ENCODE results near the gene CCDC197. TPM values are rescaled to one million over a fixed set of nuclear protein-coding genes. Genes with fewer than 3 reads are reported as not detected.

The CCDC197 gene
- polyA plus RNA-seq, 1 donor from 2014 or later = not detected

DNA sequence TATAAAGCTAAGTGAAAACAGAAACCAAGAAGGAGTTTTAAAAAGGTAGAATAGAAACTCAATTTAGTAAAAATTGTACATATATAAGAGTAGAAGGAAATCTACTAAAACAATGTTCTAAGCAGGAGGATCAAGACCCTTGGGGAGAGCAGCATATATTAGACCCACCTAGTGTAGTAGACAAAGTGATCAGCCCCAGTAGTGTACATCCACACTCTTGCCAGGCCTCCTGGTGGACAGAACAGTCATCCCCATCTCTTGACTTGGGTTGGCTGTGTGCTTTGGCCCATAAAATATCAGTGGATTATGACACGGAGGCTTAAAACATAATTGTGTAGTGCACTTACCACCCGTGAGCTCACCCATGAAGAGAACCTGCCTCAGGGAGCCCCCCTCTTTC, 18.1 kb downstream of the CCDC197 start:
- Histone ChIP-seq H3K9me3 (ENCODE audit: low read length) (no peaks in the 10 kb centered on the region), H3K27ac (ENCODE audit: low read length) (no peak overlapping the region), H3K9ac (ENCODE audit: low read length) (no peak overlapping the region), H3K79me2 (replicated peaks; ENCODE audit: insufficient read depth, low read length) (no peaks in the 10 kb centered on the region), H4K20me1 (ENCODE audit: insufficient read depth) (no peaks in the 10 kb centered on the region), H2AFZ (ENCODE audit: low read depth, low read length) (no peak overlapping the region), H3F3A (ENCODE audit: insufficient read depth, low read length, poor library complexity, severe bottlenecking) (no peaks in the 10 kb centered on the region), H3K4me2 (ENCODE audit: low read length) (no peak overlapping the region), H3K4me3 (ENCODE audit: low read length) (no peak overlapping the region), H3K9me2 (ENCODE audit: insufficient read depth, low read length) (no peaks in the 10 kb centered on the region), H3K36me3 (ENCODE audit: insufficient read depth, low read length) (no peaks in the 10 kb centered on the region), H3K27me3 (ENCODE audit: insufficient read depth, low read depth, low read length) (no peaks in the 10 kb centered on the region)
- TF ChIP-seq, protein P1, sequence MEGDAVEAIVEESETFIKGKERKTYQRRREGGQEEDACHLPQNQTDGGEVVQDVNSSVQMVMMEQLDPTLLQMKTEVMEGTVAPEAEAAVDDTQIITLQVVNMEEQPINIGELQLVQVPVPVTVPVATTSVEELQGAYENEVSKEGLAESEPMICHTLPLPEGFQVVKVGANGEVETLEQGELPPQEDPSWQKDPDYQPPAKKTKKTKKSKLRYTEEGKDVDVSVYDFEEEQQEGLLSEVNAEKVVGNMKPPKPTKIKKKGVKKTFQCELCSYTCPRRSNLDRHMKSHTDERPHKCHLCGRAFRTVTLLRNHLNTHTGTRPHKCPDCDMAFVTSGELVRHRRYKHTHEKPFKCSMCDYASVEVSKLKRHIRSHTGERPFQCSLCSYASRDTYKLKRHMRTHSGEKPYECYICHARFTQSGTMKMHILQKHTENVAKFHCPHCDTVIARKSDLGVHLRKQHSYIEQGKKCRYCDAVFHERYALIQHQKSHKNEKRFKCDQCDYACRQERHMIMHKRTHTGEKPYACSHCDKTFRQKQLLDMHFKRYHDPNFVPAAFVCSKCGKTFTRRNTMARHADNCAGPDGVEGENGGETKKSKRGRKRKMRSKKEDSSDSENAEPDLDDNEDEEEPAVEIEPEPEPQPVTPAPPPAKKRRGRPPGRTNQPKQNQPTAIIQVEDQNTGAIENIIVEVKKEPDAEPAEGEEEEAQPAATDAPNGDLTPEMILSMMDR (IDR thresholded peaks at IDR 0.05; ENCODE audit: poor library complexity, severe bottlenecking) = no peak
- TF ChIP-seq MXI1 (conservative IDR thresholded peaks at IDR 0.05; ENCODE audit: poor library complexity, severe bottlenecking) (no peak), RAD21 (conservative IDR thresholded peaks at IDR 0.05) (no peak), TAF1 (IDR thresholded peaks at IDR 0.05; ENCODE audit: low read depth) (no peak), EZH2 (IDR thresholded peaks at IDR 0.05; ENCODE audit: borderline replicate concordance, insufficient read depth, low read length, poor library complexity, severe bottlenecking) (no peak)

DNA sequence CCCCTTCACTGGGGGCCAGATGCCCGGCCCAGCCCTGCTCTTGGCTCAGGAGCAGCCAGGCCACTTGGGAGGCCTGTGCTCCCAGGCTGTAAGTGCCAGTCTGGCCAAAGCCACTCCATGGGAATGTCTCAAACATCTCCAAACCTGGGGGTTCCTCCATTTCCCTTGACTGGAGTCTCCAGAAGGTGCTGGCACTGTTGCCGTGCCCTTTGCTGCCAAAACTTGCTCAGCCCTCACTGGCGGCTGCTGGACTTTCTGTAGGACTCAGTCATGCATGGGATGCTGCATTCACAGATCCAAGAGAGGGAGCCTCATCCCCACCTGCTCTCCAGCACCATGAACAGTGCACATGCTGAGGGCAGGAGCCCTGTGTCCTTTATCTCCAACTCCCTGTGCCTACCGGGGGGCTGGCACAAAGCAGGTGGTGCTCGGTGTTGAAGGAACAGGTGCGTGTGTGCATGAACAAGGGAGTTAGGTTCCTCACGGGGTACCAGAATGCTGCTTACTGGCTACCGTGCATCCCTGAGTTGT, 19.4 kb downstream of the CCDC197 start:
- H3K9me2 ChIP-seq (ENCODE audit: insufficient read depth, low read length) = no peaks in the 10 kb centered on the region
- TF ChIP-seq, protein P2, sequence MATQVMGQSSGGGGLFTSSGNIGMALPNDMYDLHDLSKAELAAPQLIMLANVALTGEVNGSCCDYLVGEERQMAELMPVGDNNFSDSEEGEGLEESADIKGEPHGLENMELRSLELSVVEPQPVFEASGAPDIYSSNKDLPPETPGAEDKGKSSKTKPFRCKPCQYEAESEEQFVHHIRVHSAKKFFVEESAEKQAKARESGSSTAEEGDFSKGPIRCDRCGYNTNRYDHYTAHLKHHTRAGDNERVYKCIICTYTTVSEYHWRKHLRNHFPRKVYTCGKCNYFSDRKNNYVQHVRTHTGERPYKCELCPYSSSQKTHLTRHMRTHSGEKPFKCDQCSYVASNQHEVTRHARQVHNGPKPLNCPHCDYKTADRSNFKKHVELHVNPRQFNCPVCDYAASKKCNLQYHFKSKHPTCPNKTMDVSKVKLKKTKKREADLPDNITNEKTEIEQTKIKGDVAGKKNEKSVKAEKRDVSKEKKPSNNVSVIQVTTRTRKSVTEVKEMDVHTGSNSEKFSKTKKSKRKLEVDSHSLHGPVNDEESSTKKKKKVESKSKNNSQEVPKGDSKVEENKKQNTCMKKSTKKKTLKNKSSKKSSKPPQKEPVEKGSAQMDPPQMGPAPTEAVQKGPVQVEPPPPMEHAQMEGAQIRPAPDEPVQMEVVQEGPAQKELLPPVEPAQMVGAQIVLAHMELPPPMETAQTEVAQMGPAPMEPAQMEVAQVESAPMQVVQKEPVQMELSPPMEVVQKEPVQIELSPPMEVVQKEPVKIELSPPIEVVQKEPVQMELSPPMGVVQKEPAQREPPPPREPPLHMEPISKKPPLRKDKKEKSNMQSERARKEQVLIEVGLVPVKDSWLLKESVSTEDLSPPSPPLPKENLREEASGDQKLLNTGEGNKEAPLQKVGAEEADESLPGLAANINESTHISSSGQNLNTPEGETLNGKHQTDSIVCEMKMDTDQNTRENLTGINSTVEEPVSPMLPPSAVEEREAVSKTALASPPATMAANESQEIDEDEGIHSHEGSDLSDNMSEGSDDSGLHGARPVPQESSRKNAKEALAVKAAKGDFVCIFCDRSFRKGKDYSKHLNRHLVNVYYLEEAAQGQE (IDR thresholded peaks at IDR 0.05; ENCODE audit: borderline replicate concordance) = no peak
- TF ChIP-seq EP300 (conservative IDR thresholded peaks at IDR 0.05; ENCODE audit: poor library complexity, severe bottlenecking) (no peak), TAF1 (IDR thresholded peaks at IDR 0.05; ENCODE audit: low read depth) (no peak), EZH2 (IDR thresholded peaks at IDR 0.05; ENCODE audit: borderline replicate concordance, insufficient read depth, low read length, poor library complexity, severe bottlenecking) (no peak), SMC3 (conservative IDR thresholded peaks at IDR 0.05; ENCODE audit: poor library complexity) (no peak), POLR2AphosphoS5 (IDR thresholded peaks at IDR 0.05) (no peak), MXI1 (conservative IDR thresholded peaks at IDR 0.05; ENCODE audit: poor library complexity, severe bottlenecking) (no peak), RAD21 (conservative IDR thresholded peaks at IDR 0.05) (no peak)
- TF ChIP-seq, protein P1 (IDR thresholded peaks at IDR 0.05; ENCODE audit: poor library complexity, severe bottlenecking) = no peak
- no peaks in the 10 kb centered on the region for H3K9me3 ChIP-seq (ENCODE audit: low read length)
- H3F3A ChIP-seq (ENCODE audit: insufficient read depth, low read length, poor library complexity, severe bottlenecking) = no peaks in the 10 kb centered on the region
- H3K4me2 ChIP-seq (ENCODE audit: low read length) = no peak overlapping the region
- no peak overlapping the region for H3K9ac ChIP-seq (ENCODE audit: low read length)
- H3K79me2 ChIP-seq (replicated peaks; ENCODE audit: insufficient read depth, low read length) = no peaks in the 10 kb centered on the region
- H2AFZ ChIP-seq (ENCODE audit: low read depth, low read length) = no peak overlapping the region
- no peaks in the 10 kb centered on the region for H3K27me3 ChIP-seq (ENCODE audit: insufficient read depth, low read depth, low read length)
- no peaks in the 10 kb centered on the region for H4K20me1 ChIP-seq (ENCODE audit: insufficient read depth)
- H3K36me3 ChIP-seq (ENCODE audit: insufficient read depth, low read length) = no peaks in the 10 kb centered on the region
- no peak overlapping the region for H3K27ac ChIP-seq (ENCODE audit: low read length)
- H3K4me3 ChIP-seq (ENCODE audit: low read length) = no peak overlapping the region

Data from neural cell (in vitro differentiated cells).